K562 (cell line): ENCODE measurements around the gene CHST7. TPM values are rescaled to one million over a fixed set of nuclear protein-coding genes. Genes with fewer than 3 reads are reported as not detected.

ENCODE experiments used
- ATAC-seq: fragments of 200-7000 bp; cut with Tn5 transposase; 3 replicates; pipeline ENCODE4 v1.9.1; 2020; ENCODE audit warnings: moderate library complexity
- BruUV-seq: library from RNA; stranded (reverse); fragments of 400-500 nt; replicated peaks from 2 replicates; lab custom pipeline; 2021; lab: Mats Ljungman, UMichigan
- CTCF ChIA-PET: fragments of 300-600 bp; formaldehyde crosslinking; extraction: SDS; loops from one replicate; lab custom pipeline; 2021; ENCODE audit warnings: low intra/inter-chr PET ratio; lab: Yijun Ruan, JAX
- POLR2A ChIA-PET: fragments of 300-600, 350-650 bp; sonication (Branson Sonifier 250); formaldehyde crosslinking; extraction: SDS; loops from one replicate; lab custom pipeline; 2021; ENCODE audit warnings: antibody characterized with exemption, inconsistent platforms; lab: Yijun Ruan, JAX
- DNase-seq, 4 experiments: peaks; one replicate each; pipeline versions ENCODE4 v3.0.0 to v3.0.0-alpha.2; 2011 to 2018; ENCODE audit warnings: low spot score in 3 of 4, mixed read lengths in 3 of 4; ENCODE audit errors: extremely low read depth in 1 of 4
- FAIRE-seq: peaks from 2 replicates; lab custom pipeline; 2011; peaks lifted over from hg19 to GRCh38; lab: Jason Lieb, UNC
- H2AFZ ChIP-seq: 2 replicates; pipeline ENCODE4 v1.6.0; 2011; ENCODE audit warnings: low read depth, low read length, control low read depth, inconsistent platforms
- H3K27ac ChIP-seq: fragments of 200-600 bp; 3 replicates; pipeline ENCODE4 v1.8.0; 2011; ENCODE audit warnings: low read depth, mild to moderate bottlenecking, control low read depth, inconsistent platforms, low read length, moderate library complexity, mixed read lengths; ENCODE audit errors: extremely low read depth
- H3K27me3 ChIP-seq, 2 experiments: fragments of 300-600 bp in 1 of 2; 2 replicates in 1 of 2; 3 replicates in 1 of 2; pipeline versions ENCODE4 v1.6.0 to v1.8.0; 2011; ENCODE audit warnings: inconsistent platforms in 2 of 2, low read length in 2 of 2, mild to moderate bottlenecking in 1 of 2, mixed read lengths in 1 of 2, moderate library complexity in 1 of 2; ENCODE audit not compliant: control insufficient read depth in 2 of 2, insufficient read depth in 2 of 2
- H3K36me3 ChIP-seq: fragments of 300-600 bp; 3 replicates; pipeline ENCODE4 v1.8.0; 2011; ENCODE audit warnings: mild to moderate bottlenecking, low read length, inconsistent platforms; ENCODE audit not compliant: control insufficient read depth, insufficient read depth
- H3K4me1 ChIP-seq, 2 experiments: fragments of 200-600 bp in 1 of 2; replicated peaks in 1 of 2; 2 replicates in 1 of 2; 3 replicates in 1 of 2; pipeline versions ENCODE4 v1.5.1 to v1.8.0; 2011; ENCODE audit warnings: inconsistent platforms in 2 of 2, low read length in 2 of 2, mild to moderate bottlenecking in 1 of 2, mixed read lengths in 1 of 2, moderate library complexity in 1 of 2; ENCODE audit not compliant: control insufficient read depth in 2 of 2, insufficient read depth in 2 of 2
- H3K4me2 ChIP-seq: 2 replicates; pipeline ENCODE4 v1.6.1; 2011; ENCODE audit warnings: low read length, control low read depth, inconsistent platforms, mixed read lengths; ENCODE audit not compliant: insufficient read depth
- H3K4me3 ChIP-seq: fragments of 200-600 bp; sonication (generic), shearing (Covaris generic); 2 replicates; pipeline ENCODE4 v1.5.1; 2016; ENCODE audit warnings: control low read depth, inconsistent platforms
- H3K79me2 ChIP-seq: fragments of 200-600 bp; 3 replicates; pipeline ENCODE4 v1.8.0; 2011; ENCODE audit warnings: low read length, inconsistent platforms; ENCODE audit not compliant: control insufficient read depth, insufficient read depth
- H3K9ac ChIP-seq, 2 experiments: 2 replicates each; pipeline versions ENCODE4 v1.6.0 to v1.6.1; 2011; ENCODE audit warnings: low read depth in 2 of 2, low read length in 2 of 2, control low read depth in 1 of 2, inconsistent platforms in 1 of 2, mild to moderate bottlenecking in 1 of 2, mixed read lengths in 1 of 2; ENCODE audit not compliant: insufficient read depth in 1 of 2
- H3K9me1 ChIP-seq: one replicate; pipeline ENCODE4 v1.6.0; 2011; ENCODE audit warnings: inconsistent platforms, mild to moderate bottlenecking, low read length, moderate library complexity; ENCODE audit not compliant: control insufficient read depth, insufficient read depth
- H3K9me3 ChIP-seq: replicated peaks from 2 replicates; pipeline ENCODE4 v1.5.1; 2011; ENCODE audit warnings: low read depth, low read length, inconsistent platforms; ENCODE audit not compliant: control insufficient read depth, insufficient read depth
- H4K20me1 ChIP-seq: replicated peaks from 2 replicates; pipeline ENCODE4 v1.6.1; 2011; ENCODE audit warnings: low read length, inconsistent platforms, mixed read lengths; ENCODE audit not compliant: control insufficient read depth, insufficient read depth
- EP300 ChIP-seq: IDR thresholded peaks from 2 replicates; pipeline ENCODE4 v1.6.1; 2012; ENCODE audit warnings: low read length, improper control_type of control experiment
- EZH2 ChIP-seq: IDR thresholded peaks from 2 replicates; pipeline ENCODE4 v1.6.1; 2012; ENCODE audit warnings: low read depth, mild to moderate bottlenecking, inconsistent platforms, low read length, borderline replicate concordance
- GTF2F1 ChIP-seq: IDR thresholded peaks from 2 replicates; pipeline ENCODE4 v1.6.1; 2011; ENCODE audit warnings: low read depth, low read length, improper control_type of control experiment
- MTA3 ChIP-seq: fragments of 450-650 bp; formaldehyde crosslinking; IDR thresholded peaks from 2 replicates; pipeline ENCODE4 v1.6.1; 2017; ENCODE audit warnings: mild to moderate bottlenecking, borderline replicate concordance
- NCOA4 ChIP-seq: fragments of 450-650 bp; IDR thresholded peaks from 2 replicates; pipeline ENCODE4 v1.6.1; 2018; ENCODE audit warnings: mild to moderate bottlenecking; ENCODE audit not compliant: partially characterized antibody
- SPI1 ChIP-seq: IDR thresholded peaks from 2 replicates; pipeline ENCODE4 v1.6.1; 2011; ENCODE audit warnings: low read depth, low read length, control low read depth, borderline replicate concordance
- SUPT5H ChIP-seq: fragments of 450-650 bp; IDR thresholded peaks from 2 replicates; pipeline ENCODE4 v1.6.1; 2016
- TAL1 ChIP-seq: fragments of 450-650 bp; IDR thresholded peaks from 2 replicates; pipeline ENCODE4 v1.6.1; 2016; ENCODE audit warnings: mild to moderate bottlenecking
- ZBTB33 ChIP-seq: sonication (generic); formaldehyde crosslinking; IDR thresholded peaks from 2 replicates; pipeline ENCODE4 v1.8.1; 2023; ENCODE audit warnings: mild to moderate bottlenecking, missing genetic modification reagents
- ZFX ChIP-seq: sonication (generic); formaldehyde crosslinking; IDR thresholded peaks from 2 replicates; pipeline ENCODE4 v1.8.0; 2022; ENCODE audit warnings: mild to moderate bottlenecking, missing genetic modification reagents, moderate library complexity
- ZNF184 ChIP-seq: sonication (generic); formaldehyde crosslinking; IDR thresholded peaks from 2 replicates; pipeline ENCODE4 v1.5.0; 2020; ENCODE audit warnings: missing genetic modification reagents
- ZNF444 ChIP-seq: fragments of 250-450 bp; sonication (Bioruptor Pico); IDR thresholded peaks from 2 replicates; pipeline ENCODE4 v1.4.0; 2020; ENCODE audit warnings: mild to moderate bottlenecking, moderate library complexity
- ZNF583 ChIP-seq: fragments of 250-450 bp; sonication (Bioruptor Pico); IDR thresholded peaks from 2 replicates; pipeline ENCODE4 v1.4.0; 2020
- ZNF644 ChIP-seq: fragments of 200-800 bp; sonication (Bioruptor generic); IDR thresholded peaks from 2 replicates; pipeline ENCODE4 v1.6.1; 2016; ENCODE audit warnings: low read depth, missing genetic modification characterization, missing compliant biosample characterization
- WGBS: fragments of 100-300 bp; shearing (Covaris generic); methylation state at CpG from one replicate; pipeline ENCODE4 v1.1.6; 2016; ENCODE audit warnings: low coverage, mixed read lengths; ENCODE audit not compliant: insufficient coverage; ENCODE audit errors: missing lambda C conversion rate; 5-methylcytosine and 5-hydroxymethylcytosine counted together
- in situ Hi-C: fragments of 300-500 bp; cut with MboI; formaldehyde crosslinking; loops from 4 replicates; pipeline ENCODE4 v1.15.0; 2018; ENCODE audit warnings: inconsistent platforms, mixed read lengths
- intact Hi-C: fragments of 100-400 bp; cut with micrococcal nuclease; formaldehyde crosslinking; loops from 2 replicates; pipeline ENCODE4 v1.14.2; 2022
- polyA plus RNA-seq, 8 experiments: library from polyadenylated mRNA; depleted of rRNA in 4 of 8; stranded (reverse) in 5 of 8; unstranded in 3 of 8; fragments of >200 nt; fragmentation: Nextera tagmentation in 2 of 8; fragmentation: Illumina TruSeq in 1 of 8; extraction: Ambion mirVana in 2 of 8; extraction: Trizol in 1 of 8; gene quantifications; 2 replicates each; pipeline versions ENCODE4 v1.2.1 to v1.2.3, GENCODE V29; 2011 to 2014; ENCODE audit warnings: inconsistent platforms in 1 of 8, missing spikeins in 1 of 8
- total RNA-seq, 7 experiments: library from RNA; depleted of rRNA in 6 of 7; stranded (reverse); fragments of >200 nt in 6 of 7; fragmentation: Illumina TruSeq in 2 of 7; extraction: Trizol in 2 of 7; gene quantifications; 2 replicates each; pipeline versions ENCODE4 v1.2.1 to v1.2.3, GENCODE V29; 2011 to 2021; ENCODE audit warnings: low replicate concordance in 1 of 7
- TF ChIP-seq, protein P1 (sequence below): fragments of 200-800 bp; sonication (Bioruptor generic); IDR thresholded peaks from 2 replicates; pipeline ENCODE4 v1.6.1; 2017; ENCODE audit warnings: missing genetic modification characterization, missing compliant biosample characterization
- TF ChIP-seq, protein P2 (sequence below): fragments of 450-650 bp; IDR thresholded peaks from 2 replicates; pipeline ENCODE4 v1.6.1; 2018; ENCODE audit warnings: mild to moderate bottlenecking, low read depth; ENCODE audit not compliant: partially characterized antibody

Gene CHST7
- total and polyA plus RNA-seq, 9 of the 15 experiments (the other 6 are each of a cell fraction or from before 2014, with no cell fraction given): 0.04 to 0.41 (median 0.09) TPM; not detected in 2

DNA sequence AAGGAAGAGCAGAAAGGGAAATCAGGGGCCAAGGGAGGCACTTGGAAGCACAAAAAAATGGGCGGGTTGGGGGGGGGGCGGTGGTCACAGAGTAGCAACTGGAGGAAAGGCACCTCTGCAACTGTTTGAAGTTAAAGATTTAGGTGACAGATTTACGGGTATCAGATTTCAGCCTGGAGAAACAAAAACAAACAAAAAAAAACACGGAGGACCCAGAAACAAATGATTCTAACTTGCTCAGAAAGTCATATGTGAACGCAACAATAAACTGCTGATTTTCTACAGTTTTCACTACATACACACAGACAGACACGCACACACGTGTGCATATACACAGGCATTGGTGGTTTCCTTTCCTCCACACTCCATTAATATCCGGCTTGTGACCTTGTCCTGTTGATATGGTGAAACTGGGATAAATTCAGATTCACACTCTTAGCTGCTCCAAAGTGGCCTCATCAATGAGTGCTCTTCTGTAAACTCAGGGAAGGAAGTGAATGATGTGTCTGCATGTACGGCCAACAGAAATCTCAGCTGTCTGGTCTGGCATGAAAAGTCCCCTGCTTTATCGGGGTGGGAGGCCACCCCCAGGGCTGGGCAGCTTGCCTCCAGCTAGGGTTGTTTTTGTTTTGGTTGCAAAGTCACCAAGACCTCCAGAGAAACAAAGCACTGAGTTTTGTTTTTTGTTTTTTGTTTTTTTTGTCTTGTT, 54.3 kb downstream of the CHST7 start:
- Histone ChIP-seq H3K9me3 (no peaks in the 10 kb centered on the region), H3K27ac (no peak overlapping the region), H3K27me3 (peaks cover 0 to 6% of the 10 kb centered on the region in 2 experiments; a peak in 1 of 5 replicates), H3K4me2 (no peak overlapping the region), H3K9ac (no peak overlapping the region), H4K20me1 (no peaks in the 10 kb centered on the region), H3K4me1 (no peaks in the 10 kb centered on the region), H3K4me3 (no peak overlapping the region), H3K36me3 (no peaks in the 10 kb centered on the region), H3K9me1 (no peaks in the 10 kb centered on the region), H3K79me2 (no peaks in the 10 kb centered on the region), H2AFZ (no peak overlapping the region)
- ATAC-seq: no peak
- in situ Hi-C loops: no loop called here
- BruUV-seq: no TSS peak
- intact Hi-C loops: no loop called here
- FAIRE-seq: no peak
- WGBS: 4% methylated on average over 7 of the region's 10 CpGs
- CTCF ChIA-PET: no interaction called here
- no peak for DNase-seq
- POLR2A ChIA-PET: no interaction called here
- TF ChIP-seq SPI1 (no peak), ZBTB33 (CRISPR knock-in tag) (no peak), TAL1 (no peak), ZNF583 (CRISPR knock-in tag) (no peak), ZNF184 (CRISPR knock-in tag) (no peak), ZNF444 (no peak), EP300 (no peak), ZFX (CRISPR knock-in tag) (no peak), SUPT5H (no peak), GTF2F1 (no peak), NCOA4 (no peak), ZNF644 (tag) (no peak), EZH2 (no peak), MTA3 (no peak)
- TF ChIP-seq, protein P1, sequence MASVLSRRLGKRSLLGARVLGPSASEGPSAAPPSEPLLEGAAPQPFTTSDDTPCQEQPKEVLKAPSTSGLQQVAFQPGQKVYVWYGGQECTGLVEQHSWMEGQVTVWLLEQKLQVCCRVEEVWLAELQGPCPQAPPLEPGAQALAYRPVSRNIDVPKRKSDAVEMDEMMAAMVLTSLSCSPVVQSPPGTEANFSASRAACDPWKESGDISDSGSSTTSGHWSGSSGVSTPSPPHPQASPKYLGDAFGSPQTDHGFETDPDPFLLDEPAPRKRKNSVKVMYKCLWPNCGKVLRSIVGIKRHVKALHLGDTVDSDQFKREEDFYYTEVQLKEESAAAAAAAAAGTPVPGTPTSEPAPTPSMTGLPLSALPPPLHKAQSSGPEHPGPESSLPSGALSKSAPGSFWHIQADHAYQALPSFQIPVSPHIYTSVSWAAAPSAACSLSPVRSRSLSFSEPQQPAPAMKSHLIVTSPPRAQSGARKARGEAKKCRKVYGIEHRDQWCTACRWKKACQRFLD (CRISPR knock-in tag): no peak
- TF ChIP-seq, protein P2, sequence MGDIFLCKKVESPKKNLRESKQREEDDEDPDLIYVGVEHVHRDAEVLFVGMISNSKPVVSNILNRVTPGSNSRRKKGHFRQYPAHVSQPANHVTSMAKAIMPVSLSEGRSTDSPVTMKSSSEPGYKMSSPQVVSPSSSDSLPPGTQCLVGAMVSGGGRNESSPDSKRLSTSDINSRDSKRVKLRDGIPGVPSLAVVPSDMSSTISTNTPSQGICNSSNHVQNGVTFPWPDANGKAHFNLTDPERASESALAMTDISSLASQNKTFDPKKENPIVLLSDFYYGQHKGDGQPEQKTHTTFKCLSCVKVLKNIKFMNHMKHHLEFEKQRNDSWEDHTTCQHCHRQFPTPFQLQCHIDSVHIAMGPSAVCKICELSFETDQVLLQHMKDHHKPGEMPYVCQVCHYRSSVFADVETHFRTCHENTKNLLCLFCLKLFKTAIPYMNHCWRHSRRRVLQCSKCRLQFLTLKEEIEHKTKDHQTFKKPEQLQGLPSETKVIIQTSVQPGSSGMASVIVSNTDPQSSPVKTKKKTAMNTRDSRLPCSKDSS: no peak
